ENCODE results near the gene QRSL1. TPM values are rescaled to one million over a fixed set of nuclear protein-coding genes. Genes with fewer than 3 reads are reported as not detected.
"Not testable (repeated sequence)": the region's sequence is repeated elsewhere in the genome, so short reads cannot be mapped to it uniquely, and the experiment has no call there.

The QRSL1 gene, protein sequence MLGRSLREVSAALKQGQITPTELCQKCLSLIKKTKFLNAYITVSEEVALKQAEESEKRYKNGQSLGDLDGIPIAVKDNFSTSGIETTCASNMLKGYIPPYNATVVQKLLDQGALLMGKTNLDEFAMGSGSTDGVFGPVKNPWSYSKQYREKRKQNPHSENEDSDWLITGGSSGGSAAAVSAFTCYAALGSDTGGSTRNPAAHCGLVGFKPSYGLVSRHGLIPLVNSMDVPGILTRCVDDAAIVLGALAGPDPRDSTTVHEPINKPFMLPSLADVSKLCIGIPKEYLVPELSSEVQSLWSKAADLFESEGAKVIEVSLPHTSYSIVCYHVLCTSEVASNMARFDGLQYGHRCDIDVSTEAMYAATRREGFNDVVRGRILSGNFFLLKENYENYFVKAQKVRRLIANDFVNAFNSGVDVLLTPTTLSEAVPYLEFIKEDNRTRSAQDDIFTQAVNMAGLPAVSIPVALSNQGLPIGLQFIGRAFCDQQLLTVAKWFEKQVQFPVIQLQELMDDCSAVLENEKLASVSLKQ
- total RNA-seq (10 to 100 TPM; 23.0 to 27.2 TPM), polyA plus RNA-seq (9.7 TPM)

DNA sequence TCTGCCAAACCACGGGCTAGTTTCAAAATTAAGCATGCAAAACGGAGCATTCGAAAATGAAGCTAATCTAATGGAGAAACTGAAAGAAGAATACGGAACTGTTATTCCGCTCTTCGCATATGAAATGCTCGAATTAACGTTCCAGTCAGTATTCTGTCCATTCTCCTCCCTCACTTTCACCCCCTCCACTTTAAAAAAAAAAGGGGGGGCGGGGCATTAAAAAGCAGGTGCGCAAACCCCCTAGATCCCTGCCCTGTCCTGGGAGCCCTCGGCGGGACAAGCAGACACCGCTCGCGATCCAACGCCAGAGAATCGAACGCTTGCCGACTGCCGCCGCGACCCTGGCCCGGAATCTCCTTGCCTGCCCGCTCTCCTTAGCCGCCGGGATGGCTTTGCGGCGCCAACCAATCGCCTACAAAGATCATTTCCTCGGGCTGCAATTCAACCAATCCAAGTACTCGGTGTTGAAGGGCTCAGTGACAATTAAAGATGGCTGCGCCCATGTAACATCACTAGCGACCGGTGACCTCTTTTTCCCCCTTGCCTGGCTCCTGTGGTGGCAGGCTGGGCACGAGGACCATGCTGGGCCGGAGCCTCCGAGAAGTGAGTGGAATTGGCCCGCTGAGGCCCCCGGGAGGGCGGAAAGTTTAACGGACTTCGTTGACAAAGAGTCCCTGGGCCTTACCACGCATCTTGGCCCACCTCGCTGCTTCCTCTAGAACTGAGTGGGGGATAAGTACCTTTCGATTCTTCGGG, at the start of gene QRSL1, which contains the start of gene RTN4IP1:
Gene QRSL1, plus strand, starts transcription at position 476 of the 756 bp plus-strand sequence. Its CDS starts 104 bp downstream, at position 580.
Gene RTN4IP1, minus strand, starts transcription at position 396 of the 756 bp plus-strand sequence. CDS start 477 bp downstream, outside the sequence.
- H3K4me1 Mint-ChIP-seq = peaks cover 31 to 46% (median 36%) of the 10 kb centered on the region in 3 donors
- no peaks in the 10 kb centered on the region for H3K9me3 Mint-ChIP-seq
- H3K27ac Mint-ChIP-seq = peak within 1 kb of the TSS; percentile 95 to 99 (median 98)
- ChIA-PET POLR2A (no interaction called here), CTCF (no interaction called here)
- H3K9me3 ChIP-seq (ENCODE audit: low read length) = no peaks in the 10 kb centered on the region
- peak; percentile 73 to 92 (median 89) for DNase-seq
- no peaks in the 10 kb centered on the region for H3K27me3 Mint-ChIP-seq
- H3K36me3 ChIP-seq (ENCODE audit: insufficient read depth, low read length) = no peaks in the 10 kb centered on the region
- H3K4me1 ChIP-seq (ENCODE audit: insufficient read depth, low read length) = peaks cover 22% of the 10 kb centered on the region
- peak within 1 kb of the TSS; percentile 93 to 99 (median 98) for H3K4me3 Mint-ChIP-seq
- no peaks in the 10 kb centered on the region for H3K27me3 ChIP-seq (ENCODE audit: insufficient read depth, low read length, poor library complexity, severe bottlenecking)
- H3K27ac ChIP-seq (ENCODE audit: low read depth, low read length) = peak within 1 kb of the TSS; percentile 82
- peak within 1 kb of the TSS; percentile 93 for H3K4me3 ChIP-seq (ENCODE audit: low read length)
- peaks cover 0 to 14% (median 3%) of the 10 kb centered on the region in 3 donors for H3K36me3 Mint-ChIP-seq

DNA sequence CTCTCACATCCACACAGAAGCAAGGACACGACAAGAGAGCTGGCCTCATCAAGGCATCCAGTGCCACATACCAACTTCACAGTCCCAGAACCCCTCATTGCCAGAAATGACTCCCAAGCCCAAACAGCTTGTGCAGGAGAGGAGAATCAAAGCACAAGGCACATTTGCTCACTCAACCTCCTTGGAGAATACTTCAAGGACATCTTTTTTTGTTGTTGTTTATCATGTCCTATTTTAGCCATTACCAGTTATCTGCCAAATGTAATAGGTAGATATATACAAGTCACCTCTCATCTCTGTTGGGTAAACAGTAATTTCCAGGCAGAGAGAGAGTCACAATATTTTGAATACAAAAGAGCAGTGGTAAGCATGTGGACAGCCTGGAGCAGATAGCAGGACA, 47.9 kb upstream of the QRSL1 start:
- Histone ChIP-seq H3K9me3 (ENCODE audit: low read length) (no peaks in the 10 kb centered on the region), H3K36me3 (ENCODE audit: insufficient read depth, low read length) (no peaks in the 10 kb centered on the region), H3K4me3 (ENCODE audit: low read length) (no peak overlapping the region), H3K27me3 (ENCODE audit: insufficient read depth, low read length, poor library complexity, severe bottlenecking) (no peaks in the 10 kb centered on the region), H3K4me1 (ENCODE audit: insufficient read depth, low read length) (no peaks in the 10 kb centered on the region), H3K27ac (ENCODE audit: low read depth, low read length) (no peak overlapping the region)
- Mint-ChIP-seq H3K36me3 (peaks cover 0 to 72% (median 24%) of the 10 kb centered on the region in 3 donors), H3K4me3 (no peak overlapping the region), H3K27ac (peak overlapping the region in 2 of 8 donors; percentile 52 to 92), H3K27me3 (no peaks in the 10 kb centered on the region), H3K4me1 (no peaks in the 10 kb centered on the region), H3K9me3 (no peaks in the 10 kb centered on the region)
- POLR2A ChIA-PET = no interaction called here
- DNase-seq = no peak
- CTCF ChIA-PET = interaction anchor here (1.3 to 1.5 kb wide), 2 partner anchors 9 to 242 kb away, joined by 3 read pairs; no protein-coding TSS in a partner anchor

DNA sequence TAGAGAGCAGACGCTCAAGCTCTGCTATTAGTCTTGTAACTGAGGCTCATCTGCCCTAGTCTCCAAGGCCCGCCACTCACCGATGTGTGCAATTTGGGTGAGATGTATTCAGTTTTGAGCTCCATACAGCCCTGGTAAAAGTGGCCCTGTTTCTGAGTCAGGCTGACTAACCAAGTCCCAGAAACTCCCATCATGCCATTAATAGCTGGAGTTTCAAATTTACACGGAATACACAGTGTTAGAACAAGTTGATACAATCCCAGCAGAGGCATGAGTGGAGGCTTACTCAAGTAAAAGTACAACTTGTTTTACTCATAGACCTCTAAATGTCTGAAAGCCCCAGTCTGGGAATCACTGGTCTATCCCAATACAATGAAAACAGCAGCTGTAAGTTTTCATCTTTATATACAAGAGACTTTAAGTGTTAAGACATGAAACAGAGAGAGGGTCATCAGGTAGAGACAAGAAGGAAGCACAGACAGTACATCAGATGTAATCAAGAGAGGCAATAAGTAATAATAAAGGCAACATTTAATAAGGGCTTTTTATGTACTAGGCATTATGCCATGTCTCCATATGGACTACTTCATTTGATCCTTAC, 42.5 kb upstream of the QRSL1 start:
- H3K36me3 ChIP-seq (ENCODE audit: insufficient read depth, low read length) = peaks cover 3% of the 10 kb centered on the region

DNA sequence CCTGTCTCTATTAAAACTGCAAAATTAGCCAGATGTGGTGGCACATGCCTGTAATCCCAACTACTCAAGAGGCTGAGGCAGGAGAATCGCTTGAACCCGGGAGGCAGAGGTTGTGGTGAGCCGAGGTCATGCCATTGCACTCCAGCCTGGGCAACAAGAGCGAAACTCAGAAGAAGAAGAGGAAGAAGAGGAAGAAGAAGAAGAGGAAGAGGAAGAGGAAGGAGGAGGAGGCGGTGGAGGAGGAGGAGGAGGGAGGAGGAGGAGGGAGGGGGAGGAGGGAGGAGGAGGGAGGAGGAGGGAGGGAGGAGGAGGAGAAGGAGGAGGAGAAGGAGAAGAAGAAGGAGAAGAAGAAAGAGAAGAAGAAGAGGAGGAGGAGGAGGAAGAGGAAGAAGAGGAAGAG, 40.4 kb upstream of the QRSL1 start:
- H3K4me3 Mint-ChIP-seq; H3K27ac Mint-ChIP-seq; H3K27me3 ChIP-seq (ENCODE audit: insufficient read depth, low read length, poor library complexity, severe bottlenecking); CTCF ChIA-PET; DNase-seq; H3K27me3 Mint-ChIP-seq; H3K36me3 ChIP-seq (ENCODE audit: insufficient read depth, low read length); H3K27ac ChIP-seq (ENCODE audit: low read depth, low read length); H3K4me1 Mint-ChIP-seq; H3K9me3 Mint-ChIP-seq; H3K9me3 ChIP-seq (ENCODE audit: low read length); H3K4me3 ChIP-seq (ENCODE audit: low read length); POLR2A ChIA-PET; H3K4me1 ChIP-seq (ENCODE audit: insufficient read depth, low read length): not testable (repeated sequence)
- peaks cover 12 to 67% (median 28%) of the 10 kb centered on the region in 3 donors for H3K36me3 Mint-ChIP-seq

More for the DNA sequence above, 42.5 kb upstream of the QRSL1 start:
- H3K36me3 Mint-ChIP-seq = peaks cover 9 to 82% (median 31%) of the 10 kb centered on the region in 3 donors
- ChIA-PET CTCF (no interaction called here), POLR2A (no interaction called here)
- no peaks in the 10 kb centered on the region for H3K9me3 Mint-ChIP-seq
- H3K4me3 Mint-ChIP-seq = no peak overlapping the region
- no peak overlapping the region for H3K27ac ChIP-seq (ENCODE audit: low read depth, low read length)
- H3K4me1 ChIP-seq (ENCODE audit: insufficient read depth, low read length) = no peaks in the 10 kb centered on the region
- no peak overlapping the region for H3K4me3 ChIP-seq (ENCODE audit: low read length)
- H3K9me3 ChIP-seq (ENCODE audit: low read length) = no peaks in the 10 kb centered on the region
- no peak overlapping the region for H3K27ac Mint-ChIP-seq
- DNase-seq = no peak
- no peaks in the 10 kb centered on the region for H3K27me3 Mint-ChIP-seq
- no peaks in the 10 kb centered on the region for H3K4me1 Mint-ChIP-seq
- H3K27me3 ChIP-seq (ENCODE audit: insufficient read depth, low read length, poor library complexity, severe bottlenecking) = no peaks in the 10 kb centered on the region

DNA sequence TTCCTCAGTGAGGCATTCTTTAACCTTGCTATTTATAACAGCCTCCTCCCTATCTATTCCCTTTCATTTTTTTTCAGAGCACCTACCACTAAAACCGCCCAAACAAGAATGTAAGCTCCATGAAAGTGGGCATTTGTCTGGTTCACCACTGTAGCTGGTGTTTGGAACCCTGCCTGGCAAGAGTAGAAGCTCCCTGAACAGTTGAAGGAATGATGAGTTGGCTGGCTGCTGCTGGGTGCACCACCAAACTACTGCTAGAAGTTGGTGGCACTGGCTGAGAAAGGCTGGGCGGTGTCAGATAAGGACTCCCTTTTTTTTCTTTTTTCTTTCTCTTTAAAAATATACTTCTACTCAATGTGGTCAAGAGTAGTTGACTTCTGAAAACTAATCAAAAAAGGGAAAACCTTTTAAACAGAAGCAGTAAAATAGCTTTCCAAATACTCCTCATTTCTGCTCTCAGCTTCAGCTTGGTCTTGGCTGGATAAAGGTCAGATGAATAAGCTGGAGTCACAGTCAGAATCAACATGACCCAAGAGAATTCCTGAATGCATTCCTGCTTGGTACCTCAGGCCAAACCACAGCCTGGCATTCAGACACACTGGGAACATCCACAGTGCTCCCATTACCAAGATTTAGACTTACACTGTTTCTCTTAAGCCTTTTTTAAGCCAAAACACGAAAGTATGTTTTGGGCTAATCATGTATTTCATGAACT, 38.1 kb upstream of the QRSL1 start:
- H3K9me3 Mint-ChIP-seq = no peaks in the 10 kb centered on the region
- H3K4me1 Mint-ChIP-seq = no peaks in the 10 kb centered on the region
- ChIA-PET POLR2A (no interaction called here), CTCF (no interaction called here)
- Histone ChIP-seq H3K4me1 (ENCODE audit: insufficient read depth, low read length) (no peaks in the 10 kb centered on the region), H3K27ac (ENCODE audit: low read depth, low read length) (no peak overlapping the region), H3K9me3 (ENCODE audit: low read length) (no peaks in the 10 kb centered on the region), H3K27me3 (ENCODE audit: insufficient read depth, low read length, poor library complexity, severe bottlenecking) (no peaks in the 10 kb centered on the region), H3K4me3 (ENCODE audit: low read length) (no peak overlapping the region), H3K36me3 (ENCODE audit: insufficient read depth, low read length) (peaks cover 3% of the 10 kb centered on the region)
- DNase-seq = no peak
- H3K27ac Mint-ChIP-seq = no peak overlapping the region
- H3K4me3 Mint-ChIP-seq = no peak overlapping the region
- no peaks in the 10 kb centered on the region for H3K27me3 Mint-ChIP-seq
- H3K36me3 Mint-ChIP-seq = peaks cover 12 to 47% (median 21%) of the 10 kb centered on the region in 3 donors

DNA sequence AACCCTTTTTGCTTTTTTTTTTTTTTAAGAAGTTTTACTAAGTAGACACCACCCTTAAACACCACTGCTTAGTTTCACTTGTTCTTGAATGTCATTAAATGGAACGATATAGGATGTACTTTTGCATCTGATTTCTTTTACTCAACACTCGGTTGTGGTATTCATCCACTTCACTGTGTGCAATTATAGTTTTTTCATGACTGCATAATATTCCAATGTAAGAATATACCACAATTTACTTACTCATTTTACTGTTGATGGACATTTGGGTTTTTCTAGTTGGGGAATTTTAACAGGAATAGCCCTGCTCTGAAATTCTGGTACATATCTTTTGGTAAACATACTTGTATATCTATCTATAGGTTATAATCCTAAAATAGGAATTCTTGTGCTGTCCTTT, 29.9 kb upstream of the QRSL1 start:
- CTCF ChIA-PET = no interaction called here
- no peak overlapping the region for H3K4me3 ChIP-seq (ENCODE audit: low read length)
- Mint-ChIP-seq H3K36me3 (peaks cover 19 to 38% (median 23%) of the 10 kb centered on the region in 3 donors), H3K4me3 (no peak overlapping the region), H3K4me1 (no peaks in the 10 kb centered on the region), H3K27me3 (no peaks in the 10 kb centered on the region), H3K9me3 (peaks cover 0 to 4% (median 2%) of the 10 kb centered on the region in 5 donors), H3K27ac (no peak overlapping the region)
- no peaks in the 10 kb centered on the region for H3K27me3 ChIP-seq (ENCODE audit: insufficient read depth, low read length, poor library complexity, severe bottlenecking)
- H3K9me3 ChIP-seq (ENCODE audit: low read length) = no peaks in the 10 kb centered on the region
- no peaks in the 10 kb centered on the region for H3K4me1 ChIP-seq (ENCODE audit: insufficient read depth, low read length)
- no peak for DNase-seq
- POLR2A ChIA-PET = no interaction called here
- no peaks in the 10 kb centered on the region for H3K36me3 ChIP-seq (ENCODE audit: insufficient read depth, low read length)
- H3K27ac ChIP-seq (ENCODE audit: low read depth, low read length) = no peak overlapping the region

DNA sequence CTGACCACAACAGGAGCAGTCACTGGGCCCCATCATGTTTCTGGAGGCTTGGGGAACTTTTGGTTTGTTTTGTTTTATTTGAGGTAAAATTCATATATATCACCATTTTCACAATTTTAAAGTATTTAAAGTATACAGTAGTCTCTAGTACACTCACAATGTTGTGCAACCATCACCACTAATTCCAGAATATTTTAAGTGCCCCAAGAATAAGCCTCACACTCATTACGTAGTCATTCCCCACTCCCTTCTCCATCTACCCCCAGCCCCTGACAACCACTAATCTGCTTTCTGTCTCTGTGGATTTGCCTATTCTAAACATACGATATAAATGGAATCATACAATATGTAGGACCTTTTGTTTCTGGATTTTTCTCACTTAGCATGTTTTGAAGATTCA, 29.0 kb upstream of the QRSL1 start:
- no peak overlapping the region for H3K27ac Mint-ChIP-seq
- ChIA-PET CTCF (no interaction called here), POLR2A (no interaction called here)

More for the DNA sequence above, 29.0 kb upstream of the QRSL1 start:
- no peaks in the 10 kb centered on the region for H3K27me3 Mint-ChIP-seq
- H3K27me3 ChIP-seq (ENCODE audit: insufficient read depth, low read length, poor library complexity, severe bottlenecking) = no peaks in the 10 kb centered on the region
- no peaks in the 10 kb centered on the region for H3K4me1 ChIP-seq (ENCODE audit: insufficient read depth, low read length)
- H3K4me3 ChIP-seq (ENCODE audit: low read length) = no peak overlapping the region
- no peak for DNase-seq
- no peak overlapping the region for H3K27ac ChIP-seq (ENCODE audit: low read depth, low read length)
- no peaks in the 10 kb centered on the region for H3K36me3 ChIP-seq (ENCODE audit: insufficient read depth, low read length)
- no peaks in the 10 kb centered on the region for H3K9me3 ChIP-seq (ENCODE audit: low read length)
- peaks cover 0 to 4% (median 2%) of the 10 kb centered on the region in 5 donors for H3K9me3 Mint-ChIP-seq
- peaks cover 23 to 42% (median 24%) of the 10 kb centered on the region in 3 donors for H3K36me3 Mint-ChIP-seq
- H3K4me1 Mint-ChIP-seq = no peaks in the 10 kb centered on the region
- no peak overlapping the region for H3K4me3 Mint-ChIP-seq

All from CD8-positive, alpha-beta memory T cell (primary cell).